H1 (cell line): ENCODE results near the gene MOGAT3. TPM values are rescaled to one million over a fixed set of nuclear protein-coding genes. Genes with fewer than 3 reads are reported as not detected.

Experiments
- CTCF ChIA-PET: fragments of 300-600 bp; sonication (Branson Sonifier 250); formaldehyde crosslinking; loops from one replicate; lab custom pipeline; 2021; ENCODE audit not compliant: partially characterized antibody; lab: Charles Lee
- POLR2A ChIA-PET: fragments of 300-600 bp; sonication (Branson Sonifier 250); formaldehyde crosslinking; loops from one replicate; lab custom pipeline; 2021; ENCODE audit warnings: inconsistent platforms; ENCODE audit not compliant: partially characterized antibody; lab: Charles Lee
- DNase-seq, 2 experiments: peaks; one replicate each; pipeline versions ENCODE4 v3.0.0 to v3.0.0-alpha.2; 2010 to 2022; ENCODE audit warnings: low spot score in 2 of 2, low read depth in 1 of 2, mixed read lengths in 1 of 2
- FAIRE-seq: peaks from 2 replicates; lab custom pipeline; 2011; peaks lifted over from hg19 to GRCh38; lab: Jason Lieb, UNC
- H2AFZ ChIP-seq: 2 replicates; pipeline ENCODE4 v1.8.1; 2012; ENCODE audit warnings: low read length, inconsistent platforms
- H2AK5ac ChIP-seq: 2 replicates; pipeline ENCODE4 v1.6.1; 2013; ENCODE audit warnings: low read depth, low read length
- H2BK120ac ChIP-seq: replicated peaks from 2 replicates; pipeline ENCODE3; 2013; ENCODE audit warnings: low read depth, low read length, inconsistent platforms
- H2BK12ac ChIP-seq: 2 replicates; pipeline ENCODE4 v1.6.1; 2013; ENCODE audit warnings: low read depth, low read length
- H2BK15ac ChIP-seq: 2 replicates; pipeline ENCODE4 v1.6.1; 2013; ENCODE audit warnings: low read length
- H2BK20ac ChIP-seq: 2 replicates; pipeline ENCODE4 v1.6.1; 2013; ENCODE audit warnings: low read length
- H2BK5ac ChIP-seq: 2 replicates; pipeline ENCODE4 v1.6.1; 2013; ENCODE audit warnings: low read depth, low read length
- H3K14ac ChIP-seq: 2 replicates; pipeline ENCODE4 v1.6.1; 2013; ENCODE audit warnings: inconsistent platforms; ENCODE audit not compliant: insufficient read length
- H3K18ac ChIP-seq: 2 replicates; pipeline ENCODE4 v1.6.1; 2013; ENCODE audit warnings: low read length; ENCODE audit errors: extremely low read depth
- H3K23ac ChIP-seq: 2 replicates; pipeline ENCODE4 v1.6.1; 2013; ENCODE audit warnings: inconsistent platforms; ENCODE audit not compliant: insufficient read length
- H3K23me2 ChIP-seq: 2 replicates; pipeline ENCODE4 v1.6.1; 2013; ENCODE audit warnings: low read depth, low read length
- H3K27ac ChIP-seq: 2 replicates; pipeline ENCODE4 v1.6.1; 2011; ENCODE audit warnings: low read depth, low read length, inconsistent platforms
- H3K27me3 ChIP-seq, 4 experiments: replicated peaks in 1 of 4; 1 replicate in 1 of 4; 2 replicates in 3 of 4; pipeline versions ENCODE4 v1.6.1 to v1.8.1; 2011 to 2013; ENCODE audit warnings: low read length in 3 of 4, mild to moderate bottlenecking in 3 of 4, inconsistent platforms in 2 of 4, mixed read lengths in 2 of 4, moderate library complexity in 1 of 4; ENCODE audit not compliant: control insufficient read depth in 3 of 4, insufficient read depth in 3 of 4; ENCODE audit errors: extremely low read depth in 1 of 4
- H3K36me3 ChIP-seq, 4 experiments: 2 replicates each; pipeline versions ENCODE4 v1.6.1 to v1.8.1; 2011 to 2013; ENCODE audit warnings: mild to moderate bottlenecking in 4 of 4, low read length in 3 of 4, moderate library complexity in 2 of 4, control low read depth in 1 of 4, inconsistent platforms in 1 of 4; ENCODE audit not compliant: insufficient read depth in 4 of 4, control insufficient read depth in 2 of 4
- H3K4ac ChIP-seq: replicated peaks from 2 replicates; pipeline ENCODE3; 2013; ENCODE audit warnings: low read length, low read depth, mixed read lengths, inconsistent platforms; ENCODE audit not compliant: insufficient read length
- H3K4me1 ChIP-seq, 4 experiments: replicated peaks in 1 of 4; 1 replicate in 1 of 4; 2 replicates in 3 of 4; pipeline versions ENCODE4 v1.6.1 to v1.8.1; 2011 to 2013; ENCODE audit warnings: low read length in 3 of 4, inconsistent platforms in 2 of 4, mixed read lengths in 1 of 4; ENCODE audit not compliant: insufficient read depth in 4 of 4, control insufficient read depth in 3 of 4
- H3K4me2 ChIP-seq, 2 experiments: 2 replicates each; pipeline versions ENCODE4 v1.6.1 to v1.8.1; 2011 to 2013; ENCODE audit warnings: low read depth in 2 of 2, low read length in 2 of 2, control low read depth in 1 of 2, inconsistent platforms in 1 of 2, mild to moderate bottlenecking in 1 of 2; ENCODE audit not compliant: insufficient read depth in 1 of 2
- H3K4me3 ChIP-seq, 4 experiments: fragments of 200-600, 300-600 bp in 1 of 4; sonication (generic), shearing (Covaris generic), sonication (Bioruptor Twin) in 1 of 4; 2 replicates each; pipeline versions ENCODE4 v1.5.1 to v1.8.1; 2011 to 2016; ENCODE audit warnings: low read length in 4 of 4, low read depth in 3 of 4, control low read depth in 2 of 4, inconsistent platforms in 2 of 4, mild to moderate bottlenecking in 2 of 4, mixed read lengths in 1 of 4, moderate library complexity in 1 of 4; ENCODE audit not compliant: insufficient read depth in 2 of 4; ENCODE audit errors: extremely low read depth in 1 of 4
- H3K56ac ChIP-seq: replicated peaks from 2 replicates; pipeline ENCODE3; 2013; ENCODE audit warnings: low read depth, mild to moderate bottlenecking, mixed read lengths, low read length, inconsistent platforms; ENCODE audit not compliant: insufficient read length
- H3K79me1 ChIP-seq: 2 replicates; pipeline ENCODE4 v1.6.1; 2013; ENCODE audit warnings: low read depth, low read length, control low read depth
- H3K79me2 ChIP-seq, 2 experiments: 2 replicates each; pipeline versions ENCODE4 v1.6.1 to v1.8.1; 2012 to 2013; ENCODE audit warnings: low read length in 2 of 2, mild to moderate bottlenecking in 2 of 2, inconsistent platforms in 1 of 2; ENCODE audit not compliant: insufficient read depth in 2 of 2, control insufficient read depth in 1 of 2
- H3K9ac ChIP-seq, 4 experiments: replicated peaks in 1 of 4; 1 replicate in 1 of 4; 2 replicates in 3 of 4; pipeline versions ENCODE4 v1.6.1 to v1.8.1; 2011 to 2013; ENCODE audit warnings: low read depth in 3 of 4, low read length in 3 of 4, control low read depth in 2 of 4, mild to moderate bottlenecking in 2 of 4, moderate library complexity in 2 of 4, inconsistent platforms in 1 of 4; ENCODE audit errors: extremely low read depth in 1 of 4
- H3K9me3 ChIP-seq, 2 experiments: 2 replicates each; pipeline versions ENCODE4 v1.6.1 to v1.8.1; 2012 to 2013; ENCODE audit warnings: mild to moderate bottlenecking in 2 of 2, moderate library complexity in 2 of 2, control low read depth in 1 of 2, inconsistent platforms in 1 of 2, low read depth in 1 of 2, low read length in 1 of 2, mixed read lengths in 1 of 2; ENCODE audit not compliant: insufficient read depth in 2 of 2
- H4K20me1 ChIP-seq, 2 experiments: replicated peaks in 1 of 2; 2 replicates each; pipeline versions ENCODE3 to v1.8.1; 2011 to 2013; ENCODE audit warnings: inconsistent platforms in 2 of 2, low read length in 2 of 2, mild to moderate bottlenecking in 1 of 2; ENCODE audit not compliant: insufficient read depth in 2 of 2, control insufficient read depth in 1 of 2
- H4K5ac ChIP-seq: 2 replicates; pipeline ENCODE4 v1.6.1; 2013; ENCODE audit warnings: low read length, low read depth, mixed read lengths, inconsistent platforms; ENCODE audit not compliant: insufficient read length
- H4K8ac ChIP-seq: 2 replicates; pipeline ENCODE4 v1.8.0; 2013; ENCODE audit warnings: mild to moderate bottlenecking, moderate library complexity, low read length, inconsistent platforms; ENCODE audit not compliant: insufficient read depth; ENCODE audit errors: extremely low read depth
- H4K91ac ChIP-seq: replicated peaks from 2 replicates; pipeline ENCODE3; 2013; ENCODE audit warnings: low read length, mixed read lengths, inconsistent platforms; ENCODE audit not compliant: insufficient read length
- ATF2 ChIP-seq: IDR thresholded peaks from 2 replicates; pipeline ENCODE4 v1.6.1; 2012; ENCODE audit warnings: low read length, inconsistent platforms
- BCL11A ChIP-seq, 2 experiments: IDR thresholded peaks; one replicate each; pipeline ENCODE4 v1.6.1; 2011; ENCODE audit warnings: low read depth in 2 of 2, low read length in 2 of 2, mild to moderate bottlenecking in 2 of 2
- EGR1 ChIP-seq: IDR thresholded peaks from 2 replicates; pipeline ENCODE4 v1.6.1; 2011; ENCODE audit warnings: low read depth, low read length, borderline replicate concordance
- HDAC2 ChIP-seq, 2 experiments: fragments of 300-600 bp in 1 of 2; sonication (generic) in 1 of 2; IDR thresholded peaks; 2 replicates each; pipeline ENCODE4 v1.6.1; 2011 to 2012; ENCODE audit warnings: low read depth in 2 of 2, low read length in 2 of 2, mild to moderate bottlenecking in 2 of 2, moderate library complexity in 2 of 2, borderline replicate concordance in 1 of 2, inconsistent platforms in 1 of 2
- KDM4A ChIP-seq: IDR thresholded peaks from one replicate; pipeline ENCODE4 v1.7.1; 2012; ENCODE audit warnings: low read depth, mild to moderate bottlenecking, moderate library complexity, low read length, inconsistent platforms; ENCODE audit not compliant: severe bottlenecking
- KDM5A ChIP-seq: fragments of 200-600 bp; IDR thresholded peaks from 2 replicates; pipeline ENCODE4 v1.7.1; 2012; ENCODE audit warnings: mild to moderate bottlenecking, low read length, inconsistent platforms, mixed read lengths
- SAP30 ChIP-seq: fragments of 300-600 bp; sonication (generic); IDR thresholded peaks from 2 replicates; pipeline ENCODE4 v1.7.1; 2012; ENCODE audit warnings: low read length, moderate library complexity, mild to moderate bottlenecking, inconsistent platforms; ENCODE audit not compliant: insufficient read depth, insufficient replicate concordance
- WGBS, 2 experiments: shearing (Covaris generic) in 1 of 2; methylation state at CpG; one replicate each; pipeline versions ENCODE4 v1.1.6 to v1.1.7; 2013 to 2015; ENCODE audit warnings: low lambda C conversion rate in 2 of 2, mixed read lengths in 2 of 2, inconsistent platforms in 1 of 2, low coverage in 1 of 2, missing lambda C conversion rate in 1 of 2; ENCODE audit not compliant: insufficient replicate concordance in 2 of 2, insufficient coverage in 1 of 2, insufficient read length in 1 of 2; ENCODE audit errors: extremely low coverage in 1 of 2, missing lambda C conversion rate in 1 of 2; 5-methylcytosine and 5-hydroxymethylcytosine counted together
- polyA plus RNA-seq, 7 experiments: library from polyadenylated mRNA; depleted of rRNA in 3 of 7; stranded (reverse) in 5 of 7; unstranded in 2 of 7; fragments of >200 nt in 5 of 7; fragments of 200-250 nt in 2 of 7; gene quantifications; 1 replicate in 5 of 7; 2 replicates in 1 of 7; 4 replicates in 1 of 7; pipeline versions ENCODE4 v1.2.1 to v1.2.3, GENCODE V29; 2011 to 2013; ENCODE audit warnings: missing spikeins in 2 of 7, mixed read lengths in 2 of 7
- total RNA-seq: library from RNA; stranded (reverse); fragmentation: NEBNext Ultra II Directional; extraction: Animal tissue kit (Norgen Biotek cat#: 25700); gene quantifications from 2 replicates; pipeline ENCODE4 v1.2.1, GENCODE V29; 2021
- TF ChIP-seq, protein P1 (sequence below), 3 experiments: IDR thresholded peaks; 1 replicate in 2 of 3; 2 replicates in 1 of 3; pipeline versions ENCODE4 v1.5.1 to v1.6.1; 2011; ENCODE audit warnings: low read length in 3 of 3, mild to moderate bottlenecking in 3 of 3, inconsistent platforms in 2 of 3, low read depth in 1 of 3, moderate library complexity in 1 of 3; ENCODE audit not compliant: insufficient read depth in 1 of 3; ENCODE audit errors: control extremely low read depth in 1 of 3

Gene MOGAT3
- total and polyA plus RNA-seq, 2 of the 8 experiments (the other 6 are each of a cell fraction or from before 2014, with no cell fraction given), result 0.21 to 0.82 TPM

DNA sequence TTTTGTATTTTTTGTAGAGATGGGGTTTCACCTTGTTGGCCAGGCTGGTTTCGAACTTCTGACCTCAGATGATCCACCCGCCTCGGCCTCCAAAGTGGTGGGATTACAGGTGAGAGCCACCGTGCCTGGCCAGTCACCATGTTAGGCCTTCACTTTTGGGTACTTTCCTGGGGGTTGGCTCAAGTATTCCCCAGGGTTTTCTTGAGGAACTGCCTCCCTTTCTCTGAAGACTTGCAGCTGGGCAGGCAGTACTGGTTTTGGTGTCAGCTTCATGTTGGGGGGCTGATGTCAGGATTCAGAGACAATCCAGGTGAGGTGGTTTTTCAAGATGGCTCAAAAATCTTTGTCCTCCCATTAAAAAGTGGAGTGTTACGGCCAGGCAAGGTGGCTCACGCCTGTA lies 24.8 kb upstream of the MOGAT3 start:
- H4K5ac ChIP-seq, result no peak overlapping the region
- no peaks in the 10 kb centered on the region; the same call in 1 of the 2 replicates for H3K79me1 ChIP-seq
- no peak overlapping the region for H4K91ac ChIP-seq
- no peak overlapping the region for H2AK5ac ChIP-seq
- ChIA-PET POLR2A (interaction anchor here (1.6 kb wide), 1 partner anchor 7 kb away, joined by 5 read pairs; the partner anchor contains the start of gene ZNHIT1), CTCF (interaction anchor here (0.7 to 4.1 kb wide), 6 partner anchors 9 to 81 kb away, joined by 3 to 18 read pairs (median 7); partner anchors contain the start of gene FIS1)
- FAIRE-seq, result no peak
- H3K23ac ChIP-seq, result no peak overlapping the region
- DNase-seq, result no peak
- no peak overlapping the region for H3K18ac ChIP-seq
- H4K20me1 ChIP-seq, result peaks cover 0 to 5% of the 10 kb centered on the region in 2 experiments
- H3K14ac ChIP-seq, result no peak overlapping the region
- H3K9me3 ChIP-seq, result no peaks in the 10 kb centered on the region
- no peaks in the 10 kb centered on the region for H3K23me2 ChIP-seq
- no peak overlapping the region for H2BK5ac ChIP-seq
- no peaks in the 10 kb centered on the region for H3K27me3 ChIP-seq
- H3K56ac ChIP-seq, result no peak overlapping the region
- peaks cover 0 to 3% (median 0%) of the 10 kb centered on the region in 4 experiments; a peak in 2 of 7 replicates for H3K4me1 ChIP-seq
- peaks cover 2 to 9% (median 5%) of the 10 kb centered on the region in 4 experiments; a peak in 7 of 8 replicates for H3K36me3 ChIP-seq
- no peak overlapping the region for H3K9ac ChIP-seq
- H2BK120ac ChIP-seq, result no peak overlapping the region
- WGBS, 2 experiments, result 97% methylated on average over 6 of the region's 6 CpGs; no CpG with 5 or more reads in 1 of the 2 experiments
- no peak overlapping the region for H3K4ac ChIP-seq
- no peak overlapping the region for H2BK15ac ChIP-seq
- no peak overlapping the region for H3K4me2 ChIP-seq
- no peak overlapping the region for H3K27ac ChIP-seq
- H3K4me3 ChIP-seq, result no peak overlapping the region
- no peak overlapping the region for H4K8ac ChIP-seq
- H2BK12ac ChIP-seq, result no peak overlapping the region
- no peaks in the 10 kb centered on the region; a peak in 1 of 4 replicates for H3K79me2 ChIP-seq
- H2BK20ac ChIP-seq, result no peak overlapping the region
- no peak overlapping the region for H2AFZ ChIP-seq
- no peak for TF ChIP-seq KDM5A
- no peak for TF ChIP-seq BCL11A (IDR thresholded peaks at IDR 0.05; ENCODE audit: low read depth in 2 of 2, low read length in 2 of 2)
- no peak for TF ChIP-seq EGR1
- no peak for TF ChIP-seq HDAC2 (IDR thresholded peaks at IDR 0.05; ENCODE audit: borderline replicate concordance in 1 of 2, low read depth in 2 of 2, low read length in 2 of 2)
- TF ChIP-seq SAP30, result no peak
- TF ChIP-seq ATF2, result no peak
- no peak for TF ChIP-seq KDM4A
- TF ChIP-seq, protein P1, sequence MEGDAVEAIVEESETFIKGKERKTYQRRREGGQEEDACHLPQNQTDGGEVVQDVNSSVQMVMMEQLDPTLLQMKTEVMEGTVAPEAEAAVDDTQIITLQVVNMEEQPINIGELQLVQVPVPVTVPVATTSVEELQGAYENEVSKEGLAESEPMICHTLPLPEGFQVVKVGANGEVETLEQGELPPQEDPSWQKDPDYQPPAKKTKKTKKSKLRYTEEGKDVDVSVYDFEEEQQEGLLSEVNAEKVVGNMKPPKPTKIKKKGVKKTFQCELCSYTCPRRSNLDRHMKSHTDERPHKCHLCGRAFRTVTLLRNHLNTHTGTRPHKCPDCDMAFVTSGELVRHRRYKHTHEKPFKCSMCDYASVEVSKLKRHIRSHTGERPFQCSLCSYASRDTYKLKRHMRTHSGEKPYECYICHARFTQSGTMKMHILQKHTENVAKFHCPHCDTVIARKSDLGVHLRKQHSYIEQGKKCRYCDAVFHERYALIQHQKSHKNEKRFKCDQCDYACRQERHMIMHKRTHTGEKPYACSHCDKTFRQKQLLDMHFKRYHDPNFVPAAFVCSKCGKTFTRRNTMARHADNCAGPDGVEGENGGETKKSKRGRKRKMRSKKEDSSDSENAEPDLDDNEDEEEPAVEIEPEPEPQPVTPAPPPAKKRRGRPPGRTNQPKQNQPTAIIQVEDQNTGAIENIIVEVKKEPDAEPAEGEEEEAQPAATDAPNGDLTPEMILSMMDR (IDR thresholded peaks at IDR 0.05; ENCODE audit: control extremely low read depth in 1 of 3, insufficient read depth in 1 of 3, low read depth in 1 of 3, low read length in 3 of 3), result no peak
